GM12891 (cell line): ENCODE measurements around the gene TMEM37.

Experiments used
- POLR2A ChIP-seq: IDR thresholded peaks from 2 replicates; pipeline ENCODE4 v1.6.1; 2011; ENCODE audit warnings: low read depth, low read length, control low read depth
- POLR2AphosphoS5 ChIP-seq: IDR thresholded peaks from 2 replicates; pipeline ENCODE4 v1.6.1; 2011; ENCODE audit warnings: low read depth, low read length, control low read depth
- SPI1 ChIP-seq: IDR thresholded peaks from 2 replicates; pipeline ENCODE4 v1.6.1; 2011; ENCODE audit warnings: low read depth, low read length, control low read depth
- TAF1 ChIP-seq: IDR thresholded peaks from 2 replicates; pipeline ENCODE4 v1.6.1; 2011; ENCODE audit warnings: low read depth, low read length, control low read depth

- no peak for TF ChIP-seq TAF1
- no peak for TF ChIP-seq POLR2A
- no peak for TF ChIP-seq POLR2AphosphoS5
- no peak for TF ChIP-seq SPI1
Measured at GRCh38 chr2:119385466-119385865, 46.2 kb upstream of the TMEM37 start.
